GM12865 (cell line): ENCODE results near the gene DIP2C.

Experiments
- DNase-seq: peaks from one replicate; pipeline ENCODE4 v3.0.0; 2010; ENCODE audit warnings: low read depth
- H3K4me3 ChIP-seq: 2 replicates; pipeline ENCODE4 v1.5.1; 2011; ENCODE audit warnings: mild to moderate bottlenecking, low read depth, low read length, control low read depth
- CTCF ChIP-seq: IDR thresholded peaks from 2 replicates; pipeline ENCODE4 v1.5.1; 2011; ENCODE audit warnings: low read length, control low read depth, low read depth, inconsistent platforms; ENCODE audit not compliant: insufficient read depth; ENCODE audit errors: missing control alignments

The DIP2C gene

GRCh38 chr10:387593-387891, 301.9 kb downstream of the DIP2C start:
- TF ChIP-seq CTCF = no peak
- no peak for DNase-seq
- H3K4me3 ChIP-seq = no peak overlapping the region

GRCh38 chr10:386771-387592, 302.5 kb downstream of the DIP2C start:
- DNase-seq = no peak
- no peak overlapping the region for H3K4me3 ChIP-seq
- no peak for TF ChIP-seq CTCF

- TF ChIP-seq CTCF = no peak
- H3K4me3 ChIP-seq = no peak overlapping the region
- no peak for DNase-seq
These were observed 303.7 kb downstream of the DIP2C start for GRCh38 chr10:385571-386300.

GRCh38 chr10:384538-385305, 304.7 kb downstream of the DIP2C start:
- no peak overlapping the region for H3K4me3 ChIP-seq
- no peak for DNase-seq
- no peak for TF ChIP-seq CTCF

- no peak for TF ChIP-seq CTCF
These were observed 305.9 kb downstream of the DIP2C start for GRCh38 chr10:383519-383918.

GRCh38 chr10:381805-382204, 307.7 kb downstream of the DIP2C start:
- no peak overlapping the region for H3K4me3 ChIP-seq
- TF ChIP-seq CTCF = no peak
- peak; percentile 52 for DNase-seq

More at GRCh38 chr10:383519-383918, 305.9 kb downstream of the DIP2C start:
- DNase-seq = no peak
- no peak overlapping the region for H3K4me3 ChIP-seq
